Measurements from ENCODE around the gene ATG10.

ATG10 gene

DNA sequence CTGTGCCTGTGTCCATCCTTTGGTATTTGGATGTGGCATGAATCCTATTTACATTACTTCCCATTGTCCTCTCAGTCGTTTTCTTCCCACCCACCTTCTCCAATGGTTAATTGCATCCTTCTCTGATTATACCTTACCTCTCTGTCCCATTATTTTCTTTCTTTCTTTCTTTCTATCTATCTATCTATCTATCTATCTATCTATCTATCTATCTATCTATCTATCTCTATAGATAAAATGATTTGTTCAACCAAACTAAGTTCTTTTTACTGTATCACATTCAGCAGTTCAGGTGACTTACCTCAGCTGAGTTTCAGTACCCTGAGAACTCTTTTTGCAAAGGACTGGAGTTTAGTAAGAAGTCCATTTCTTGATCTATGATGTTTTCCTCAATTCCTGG, 225.7 kb downstream of the ATG10 start:
- Histone ChIP-seq H3K9ac (ENCODE audit: low read length in 5 of 5) (no peak overlapping the region), H3K27ac (ENCODE audit: low read depth, low read length) (no peak overlapping the region), H3K4me1 (ENCODE audit: control insufficient read depth in 5 of 5, insufficient read depth in 5 of 5, low read length in 5 of 5) (no peaks in the 10 kb centered on the region), H3K36me3 (ENCODE audit: control insufficient read depth in 5 of 5, insufficient read depth in 5 of 5, low read length in 5 of 5) (no peaks in the 10 kb centered on the region), H3K27me3 (ENCODE audit: control insufficient read depth in 5 of 5, insufficient read depth in 4 of 5, low read length in 5 of 5) (no peaks in the 10 kb centered on the region), H3K9me3 (ENCODE audit: control insufficient read depth in 5 of 5, low read length in 5 of 5) (no peaks in the 10 kb centered on the region), H3K4me3 (ENCODE audit: low read depth in 1 of 5, low read length in 5 of 5) (no peak overlapping the region)

GRCh38 chr5:82204567-82204966, 232.7 kb downstream of the ATG10 start:
- Histone ChIP-seq H3K4me3 (ENCODE audit: low read depth in 1 of 5, low read length in 5 of 5) (no peak overlapping the region), H3K9ac (ENCODE audit: low read length in 5 of 5) (no peak overlapping the region), H3K27me3 (ENCODE audit: control insufficient read depth in 5 of 5, insufficient read depth in 4 of 5, low read length in 5 of 5) (no peaks in the 10 kb centered on the region), H3K9me3 (ENCODE audit: control insufficient read depth in 5 of 5, low read length in 5 of 5) (no peaks in the 10 kb centered on the region), H3K36me3 (ENCODE audit: control insufficient read depth in 5 of 5, insufficient read depth in 5 of 5, low read length in 5 of 5) (no peaks in the 10 kb centered on the region), H3K27ac (ENCODE audit: low read depth, low read length) (no peak overlapping the region), H3K4me1 (ENCODE audit: control insufficient read depth in 5 of 5, insufficient read depth in 5 of 5, low read length in 5 of 5) (no peaks in the 10 kb centered on the region)

GRCh38 chr5:82205005-82205404, 233.2 kb downstream of the ATG10 start:
- no peaks in the 10 kb centered on the region for H3K36me3 ChIP-seq (ENCODE audit: control insufficient read depth in 5 of 5, insufficient read depth in 5 of 5, low read length in 5 of 5)
- no peak overlapping the region for H3K9ac ChIP-seq (ENCODE audit: low read length in 5 of 5)
- no peaks in the 10 kb centered on the region for H3K4me1 ChIP-seq (ENCODE audit: control insufficient read depth in 5 of 5, insufficient read depth in 5 of 5, low read length in 5 of 5)
- no peaks in the 10 kb centered on the region for H3K9me3 ChIP-seq (ENCODE audit: control insufficient read depth in 5 of 5, low read length in 5 of 5)
- no peak overlapping the region for H3K4me3 ChIP-seq (ENCODE audit: low read depth in 1 of 5, low read length in 5 of 5)
- H3K27ac ChIP-seq (ENCODE audit: low read depth, low read length): no peak overlapping the region
- no peaks in the 10 kb centered on the region for H3K27me3 ChIP-seq (ENCODE audit: control insufficient read depth in 5 of 5, insufficient read depth in 4 of 5, low read length in 5 of 5)

- H3K27ac ChIP-seq (ENCODE audit: low read depth, low read length): no peak overlapping the region
These were observed 236.5 kb downstream of the ATG10 start for GRCh38 chr5:82208371-82208770.

GRCh38 chr5:82211855-82212572, 240.2 kb downstream of the ATG10 start:
- Histone ChIP-seq H3K9ac (ENCODE audit: low read length in 5 of 5) (no peak overlapping the region), H3K9me3 (ENCODE audit: control insufficient read depth in 5 of 5, low read length in 5 of 5) (no peaks in the 10 kb centered on the region), H3K4me1 (ENCODE audit: control insufficient read depth in 5 of 5, insufficient read depth in 5 of 5, low read length in 5 of 5) (no peaks in the 10 kb centered on the region), H3K27me3 (ENCODE audit: control insufficient read depth in 5 of 5, insufficient read depth in 4 of 5, low read length in 5 of 5) (no peaks in the 10 kb centered on the region), H3K4me3 (ENCODE audit: low read depth in 1 of 5, low read length in 5 of 5) (no peak overlapping the region), H3K36me3 (ENCODE audit: control insufficient read depth in 5 of 5, insufficient read depth in 5 of 5, low read length in 5 of 5) (peaks cover 0 to 7% (median 0%) of the 10 kb centered on the region in 5 donors), H3K27ac (ENCODE audit: low read depth, low read length) (no peak overlapping the region)

More at GRCh38 chr5:82208371-82208770, 236.5 kb downstream of the ATG10 start:
- no peaks in the 10 kb centered on the region for H3K4me1 ChIP-seq (ENCODE audit: control insufficient read depth in 5 of 5, insufficient read depth in 5 of 5, low read length in 5 of 5)
- H3K4me3 ChIP-seq (ENCODE audit: low read depth in 1 of 5, low read length in 5 of 5): no peak overlapping the region
- no peak overlapping the region for H3K9ac ChIP-seq (ENCODE audit: low read length in 5 of 5)
- H3K36me3 ChIP-seq (ENCODE audit: control insufficient read depth in 5 of 5, insufficient read depth in 5 of 5, low read length in 5 of 5): peaks cover 0 to 5% (median 0%) of the 10 kb centered on the region in 5 donors
- H3K27me3 ChIP-seq (ENCODE audit: control insufficient read depth in 5 of 5, insufficient read depth in 4 of 5, low read length in 5 of 5): no peaks in the 10 kb centered on the region
- H3K9me3 ChIP-seq (ENCODE audit: control insufficient read depth in 5 of 5, low read length in 5 of 5): no peaks in the 10 kb centered on the region

GRCh38 chr5:82217917-82218316, 246.1 kb downstream of the ATG10 start:
- Histone ChIP-seq H3K4me1 (ENCODE audit: control insufficient read depth in 5 of 5, insufficient read depth in 5 of 5, low read length in 5 of 5) (no peaks in the 10 kb centered on the region), H3K36me3 (ENCODE audit: control insufficient read depth in 5 of 5, insufficient read depth in 5 of 5, low read length in 5 of 5) (peaks cover 0 to 5% (median 0%) of the 10 kb centered on the region in 5 donors), H3K27me3 (ENCODE audit: control insufficient read depth in 5 of 5, insufficient read depth in 4 of 5, low read length in 5 of 5) (no peaks in the 10 kb centered on the region), H3K9me3 (ENCODE audit: control insufficient read depth in 5 of 5, low read length in 5 of 5) (no peaks in the 10 kb centered on the region), H3K9ac (ENCODE audit: low read length in 5 of 5) (no peak overlapping the region), H3K27ac (ENCODE audit: low read depth, low read length) (no peak overlapping the region), H3K4me3 (ENCODE audit: low read depth in 1 of 5, low read length in 5 of 5) (no peak overlapping the region)

DNA sequence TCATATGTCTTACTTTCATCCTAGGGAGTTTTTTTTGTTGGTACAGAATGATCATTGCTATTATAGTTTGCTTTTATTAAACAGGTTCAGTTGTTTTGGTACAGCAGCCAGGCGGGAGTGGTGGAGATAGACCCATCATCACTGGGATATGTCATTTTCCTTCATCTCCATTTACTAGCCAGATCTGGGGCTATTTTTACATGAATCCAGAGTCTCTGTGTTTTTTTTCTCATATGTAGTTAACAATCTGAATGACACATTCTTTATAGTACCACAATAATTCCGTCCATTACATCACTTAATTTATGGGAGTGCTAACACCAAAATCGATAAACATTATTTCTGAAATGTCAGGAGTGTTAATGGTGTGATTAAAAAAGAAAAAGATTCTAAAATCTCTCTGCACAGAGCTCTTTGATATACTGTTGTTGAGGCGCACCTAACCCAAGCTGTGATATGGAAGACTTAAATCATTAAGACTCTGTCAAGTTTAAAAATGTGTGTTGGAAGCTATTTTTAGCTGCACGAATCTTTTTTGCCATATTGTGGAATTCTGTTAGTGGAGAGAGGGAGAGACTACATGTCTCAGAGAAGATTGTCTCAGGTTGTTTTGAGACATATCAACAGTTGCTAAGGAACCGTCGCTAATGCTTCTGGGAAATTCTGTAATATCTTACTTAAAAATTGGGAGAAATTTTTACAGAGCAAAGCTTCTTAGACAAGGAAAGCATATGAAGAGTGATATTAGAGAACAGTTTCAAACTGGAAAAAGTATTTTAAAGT, 246.7 kb downstream of the ATG10 start:
- Histone ChIP-seq H3K27ac (ENCODE audit: low read depth, low read length) (no peak overlapping the region), H3K9me3 (ENCODE audit: control insufficient read depth in 5 of 5, low read length in 5 of 5) (no peaks in the 10 kb centered on the region)

DNA sequence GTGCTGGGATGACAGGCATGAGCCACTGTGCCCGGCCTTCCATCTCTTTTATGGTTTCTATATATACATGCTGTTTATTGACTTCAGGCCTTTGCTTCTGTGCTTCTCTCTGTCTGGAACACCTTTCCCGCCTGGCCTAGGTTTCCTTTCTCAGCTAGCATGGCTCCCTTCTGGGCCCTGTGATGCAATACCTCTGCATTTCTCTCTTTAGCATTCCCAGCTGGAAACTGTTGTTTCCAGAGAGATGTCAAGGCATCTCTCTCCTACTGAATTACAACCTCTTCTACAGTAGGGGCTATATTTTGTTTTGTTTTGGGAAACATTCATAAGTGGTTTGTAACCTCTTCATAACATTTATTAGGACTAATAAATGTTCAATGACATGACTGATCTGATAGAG, 249.2 kb downstream of the ATG10 start:
- H3K9me3 ChIP-seq (ENCODE audit: control insufficient read depth in 5 of 5, low read length in 5 of 5): no peaks in the 10 kb centered on the region
- no peaks in the 10 kb centered on the region for H3K36me3 ChIP-seq (ENCODE audit: control insufficient read depth in 5 of 5, insufficient read depth in 5 of 5, low read length in 5 of 5)
- H3K4me1 ChIP-seq (ENCODE audit: control insufficient read depth in 5 of 5, insufficient read depth in 5 of 5, low read length in 5 of 5): peaks cover 0 to 3% (median 0%) of the 10 kb centered on the region in 5 donors
- no peak overlapping the region for H3K9ac ChIP-seq (ENCODE audit: low read length in 5 of 5)
- no peaks in the 10 kb centered on the region for H3K27me3 ChIP-seq (ENCODE audit: control insufficient read depth in 5 of 5, insufficient read depth in 4 of 5, low read length in 5 of 5)
- H3K27ac ChIP-seq (ENCODE audit: low read depth, low read length): no peak overlapping the region
- no peak overlapping the region for H3K4me3 ChIP-seq (ENCODE audit: low read depth in 1 of 5, low read length in 5 of 5)

More for the DNA sequence above, 246.7 kb downstream of the ATG10 start:
- Histone ChIP-seq H3K27me3 (ENCODE audit: control insufficient read depth in 5 of 5, insufficient read depth in 4 of 5, low read length in 5 of 5) (no peaks in the 10 kb centered on the region), H3K4me1 (ENCODE audit: control insufficient read depth in 5 of 5, insufficient read depth in 5 of 5, low read length in 5 of 5) (no peaks in the 10 kb centered on the region), H3K36me3 (ENCODE audit: control insufficient read depth in 5 of 5, insufficient read depth in 5 of 5, low read length in 5 of 5) (peaks cover 0 to 4% (median 0%) of the 10 kb centered on the region in 5 donors), H3K9ac (ENCODE audit: low read length in 5 of 5) (no peak overlapping the region), H3K4me3 (ENCODE audit: low read depth in 1 of 5, low read length in 5 of 5) (no peak overlapping the region)

- H3K27ac ChIP-seq (ENCODE audit: low read depth, low read length): no peak overlapping the region
- H3K4me1 ChIP-seq (ENCODE audit: control insufficient read depth in 5 of 5, insufficient read depth in 5 of 5, low read length in 5 of 5): peaks cover 0 to 3% (median 0%) of the 10 kb centered on the region in 5 donors
- no peak overlapping the region for H3K9ac ChIP-seq (ENCODE audit: low read length in 5 of 5)
- H3K27me3 ChIP-seq (ENCODE audit: control insufficient read depth in 5 of 5, insufficient read depth in 4 of 5, low read length in 5 of 5): no peaks in the 10 kb centered on the region
- H3K36me3 ChIP-seq (ENCODE audit: control insufficient read depth in 5 of 5, insufficient read depth in 5 of 5, low read length in 5 of 5): no peaks in the 10 kb centered on the region
- H3K9me3 ChIP-seq (ENCODE audit: control insufficient read depth in 5 of 5, low read length in 5 of 5): no peaks in the 10 kb centered on the region
- no peak overlapping the region for H3K4me3 ChIP-seq (ENCODE audit: low read depth in 1 of 5, low read length in 5 of 5)
These were observed 251.1 kb downstream of the ATG10 start for GRCh38 chr5:82222597-82223574.
